H9 (cell line): ENCODE results near the gene AKT3. TPM values are rescaled to one million over a fixed set of nuclear protein-coding genes. Genes with fewer than 3 reads are reported as not detected.

Source experiments
- DNase-seq: peaks from one replicate; pipeline ENCODE4 v3.0.0-alpha.2; 2017
- H2AFZ ChIP-seq: one replicate; pipeline ENCODE4 v1.6.1; 2013; ENCODE audit warnings: mild to moderate bottlenecking, low read length, control low read depth, moderate library complexity
- H2AK5ac ChIP-seq: 2 replicates; pipeline ENCODE4 v1.6.1; 2013; ENCODE audit warnings: low read length, control low read depth, mixed read lengths; ENCODE audit not compliant: insufficient read length
- H2BK120ac ChIP-seq: one replicate; pipeline ENCODE4 v1.6.1; 2013; ENCODE audit warnings: low read depth, mild to moderate bottlenecking, low read length, control low read depth, inconsistent platforms; ENCODE audit not compliant: poor library complexity, severe bottlenecking
- H2BK12ac ChIP-seq: 2 replicates; pipeline ENCODE4 v1.6.1; 2013; ENCODE audit warnings: low read length, control low read depth, mixed read lengths, low read depth; ENCODE audit not compliant: insufficient read length
- H2BK15ac ChIP-seq: 2 replicates; pipeline ENCODE4 v1.6.1; 2013; ENCODE audit warnings: low read depth, low read length, control low read depth
- H2BK20ac ChIP-seq: one replicate; pipeline ENCODE4 v1.6.1; 2013; ENCODE audit warnings: low read depth, mild to moderate bottlenecking, low read length, control low read depth, inconsistent platforms; ENCODE audit not compliant: poor library complexity, severe bottlenecking
- H2BK5ac ChIP-seq: 2 replicates; pipeline ENCODE4 v1.6.1; 2013; ENCODE audit warnings: low read length, control low read depth, mixed read lengths; ENCODE audit not compliant: insufficient read length
- H3K14ac ChIP-seq: 2 replicates; pipeline ENCODE4 v1.6.1; 2013; ENCODE audit warnings: low read length, control low read depth; ENCODE audit not compliant: insufficient read depth
- H3K18ac ChIP-seq: 2 replicates; pipeline ENCODE4 v1.6.1; 2013; ENCODE audit warnings: low read depth, mild to moderate bottlenecking, mixed read lengths, low read length, control low read depth; ENCODE audit not compliant: insufficient read length
- H3K23ac ChIP-seq: 2 replicates; pipeline ENCODE4 v1.6.1; 2013; ENCODE audit warnings: low read length, control low read depth, mixed read lengths, low read depth; ENCODE audit not compliant: insufficient read length
- H3K23me2 ChIP-seq: 2 replicates; pipeline ENCODE4 v1.6.1; 2013; ENCODE audit warnings: low read depth, mild to moderate bottlenecking, mixed read lengths, low read length, control low read depth; ENCODE audit not compliant: insufficient read length, poor library complexity, severe bottlenecking
- H3K27ac ChIP-seq: 2 replicates; pipeline ENCODE4 v1.5.1; 2013; ENCODE audit warnings: low read length, control low read depth, mixed read lengths, low read depth; ENCODE audit not compliant: insufficient read length
- H3K27me3 ChIP-seq: 2 replicates; pipeline ENCODE4 v1.6.1; 2013; ENCODE audit warnings: low read length, control low read depth, inconsistent platforms; ENCODE audit not compliant: insufficient read depth
- H3K4ac ChIP-seq: 2 replicates; pipeline ENCODE4 v1.6.1; 2013; ENCODE audit warnings: low read depth, mild to moderate bottlenecking, control low read depth, inconsistent platforms, low read length, moderate library complexity
- H3K4me1 ChIP-seq: 2 replicates; pipeline ENCODE4 v1.6.1; 2013; ENCODE audit warnings: low read length, control low read depth, inconsistent platforms; ENCODE audit not compliant: insufficient read depth
- H3K4me2 ChIP-seq: 2 replicates; pipeline ENCODE4 v1.6.1; 2013; ENCODE audit warnings: low read length, control low read depth, mixed read lengths; ENCODE audit not compliant: insufficient read length, insufficient read depth
- H3K56ac ChIP-seq: 2 replicates; pipeline ENCODE4 v1.6.1; 2013; ENCODE audit warnings: low read depth, mild to moderate bottlenecking, mixed read lengths, low read length, control low read depth; ENCODE audit not compliant: insufficient read length
- H3K79me1 ChIP-seq: 2 replicates; pipeline ENCODE4 v1.6.1; 2013; ENCODE audit warnings: low read depth, mild to moderate bottlenecking, moderate library complexity, low read length, control low read depth, inconsistent platforms; ENCODE audit not compliant: insufficient read depth, poor library complexity, severe bottlenecking
- H3K79me2 ChIP-seq: 2 replicates; pipeline ENCODE4 v1.6.1; 2013; ENCODE audit warnings: low read length, control low read depth, inconsistent platforms; ENCODE audit not compliant: insufficient read depth
- H3K9ac ChIP-seq: 2 replicates; pipeline ENCODE4 v1.6.1; 2013; ENCODE audit warnings: low read length, control low read depth, mixed read lengths; ENCODE audit not compliant: insufficient read length; ENCODE audit errors: extremely low read depth
- H3K9me3 ChIP-seq: one replicate; pipeline ENCODE4 v1.6.1; 2013; ENCODE audit warnings: low read depth, low read length, inconsistent platforms; ENCODE audit not compliant: control insufficient read depth
- H3T11ph ChIP-seq: one replicate; pipeline ENCODE4 v1.6.1; 2013; ENCODE audit warnings: mild to moderate bottlenecking, low read length, control low read depth, inconsistent platforms
- H4K20me1 ChIP-seq: one replicate; pipeline ENCODE4 v1.6.1; 2013; ENCODE audit not compliant: control insufficient read depth, insufficient read length, insufficient read depth
- H4K5ac ChIP-seq: 2 replicates; pipeline ENCODE4 v1.6.1; 2013; ENCODE audit warnings: low read depth, mild to moderate bottlenecking, mixed read lengths, low read length, control low read depth; ENCODE audit not compliant: insufficient read length
- H4K8ac ChIP-seq: replicated peaks from 2 replicates; pipeline ENCODE4 v1.6.1; 2013; ENCODE audit warnings: low read length, control low read depth, mixed read lengths, low read depth; ENCODE audit not compliant: insufficient read length
- H4K91ac ChIP-seq: 2 replicates; pipeline ENCODE4 v1.6.1; 2013; ENCODE audit warnings: low read depth, mild to moderate bottlenecking, moderate library complexity, mixed read lengths, low read length, control low read depth; ENCODE audit not compliant: insufficient read length
- H3K27ac Mint-ChIP-seq, 3 experiments: 2 replicates in 2 of 3; 3 replicates in 1 of 3; pipeline ENCODE4 v1.8.0; 2020 to 2021; ENCODE audit warnings: mixed read lengths in 3 of 3, mild to moderate bottlenecking in 1 of 3, moderate library complexity in 1 of 3
- H3K27me3 Mint-ChIP-seq: 2 replicates; pipeline ENCODE4 v1.8.0; 2021; ENCODE audit warnings: low read depth, mild to moderate bottlenecking, moderate library complexity, mixed read lengths
- H3K36me3 Mint-ChIP-seq, 3 experiments: 2 replicates in 2 of 3; 3 replicates in 1 of 3; pipeline ENCODE4 v1.8.0; 2020 to 2021; ENCODE audit warnings: low read depth in 3 of 3, mixed read lengths in 3 of 3; ENCODE audit not compliant: insufficient read depth in 1 of 3
- H3K4me1 Mint-ChIP-seq, 2 experiments: 2 replicates each; pipeline ENCODE4 v1.8.0; 2020; ENCODE audit warnings: mixed read lengths in 2 of 2
- H3K4me3 Mint-ChIP-seq, 2 experiments: 2 replicates in 1 of 2; 3 replicates in 1 of 2; pipeline ENCODE4 v1.8.0; 2020 to 2021; ENCODE audit warnings: mild to moderate bottlenecking in 2 of 2, mixed read lengths in 2 of 2, moderate library complexity in 1 of 2
- H3K9me3 Mint-ChIP-seq, 2 experiments: 2 replicates in 1 of 2; 3 replicates in 1 of 2; pipeline ENCODE4 v1.8.0; 2020; ENCODE audit warnings: mild to moderate bottlenecking in 2 of 2, mixed read lengths in 2 of 2, moderate library complexity in 1 of 2
- CTCF ChIP-seq: fragments of 200-600 bp; sonication (generic); conservative IDR thresholded peaks from 3 replicates; pipeline ENCODE4 v1.8.0; 2021; ENCODE audit warnings: antibody characterized with exemption, mild to moderate bottlenecking
- WGBS: extraction: QIAGEN DNeasy Blood & Tissue Kit; methylation state at CpG from one replicate; pipeline ENCODE4 v1.1.7; 2013; ENCODE audit warnings: missing lambda C conversion rate, low lambda C conversion rate, mixed read lengths; ENCODE audit not compliant: insufficient read length; ENCODE audit errors: extremely low coverage; 5-methylcytosine and 5-hydroxymethylcytosine counted together
- total RNA-seq: library from RNA; stranded (reverse); gene quantifications from 2 replicates; pipeline ENCODE4 v1.2.1, GENCODE V29; 2021

The AKT3 gene
- total RNA-seq, 1 experiment from 2014 or later = 27.8 TPM

- no peaks in the 10 kb centered on the region for H3K79me2 ChIP-seq
- DNase-seq = no peak
- Mint-ChIP-seq H3K4me1 (peaks cover 7 to 8% of the 10 kb centered on the region in 2 experiments), H3K27ac (no peak overlapping the region), H3K9me3 (peaks cover 5 to 7% of the 10 kb centered on the region in 2 experiments), H3K4me3 (no peak overlapping the region), H3K27me3 (no peaks in the 10 kb centered on the region), H3K36me3 (peaks cover 11 to 15% (median 12%) of the 10 kb centered on the region in 3 experiments)
- H3K79me1 ChIP-seq = no peaks in the 10 kb centered on the region
- no peak overlapping the region for H2AFZ ChIP-seq
- H4K20me1 ChIP-seq = no peaks in the 10 kb centered on the region
- H2BK120ac ChIP-seq = no peak overlapping the region
- no peak overlapping the region for H3K27ac ChIP-seq
- no peak overlapping the region for H3T11ph ChIP-seq
- H3K14ac ChIP-seq = no peak overlapping the region
- no peak overlapping the region for H3K9ac ChIP-seq
- no peaks in the 10 kb centered on the region for H3K4me1 ChIP-seq
- H4K5ac ChIP-seq = no peak overlapping the region
- H4K91ac ChIP-seq = no peak overlapping the region
- no peak overlapping the region for H3K4ac ChIP-seq
- no peak overlapping the region for H2AK5ac ChIP-seq
- no peak overlapping the region for H2BK20ac ChIP-seq
- H2BK12ac ChIP-seq = no peak overlapping the region
- no peaks in the 10 kb centered on the region for H3K27me3 ChIP-seq
- H3K18ac ChIP-seq = no peak overlapping the region
- H3K23ac ChIP-seq = no peak overlapping the region
- no peaks in the 10 kb centered on the region for H3K9me3 ChIP-seq
- no peak for TF ChIP-seq CTCF
- H3K23me2 ChIP-seq = no peaks in the 10 kb centered on the region
- no CpG with 5 or more reads among the region's 2 CpGs for WGBS
- no peak overlapping the region for H2BK5ac ChIP-seq
- no peak overlapping the region for H4K8ac ChIP-seq
- H3K4me2 ChIP-seq = no peak overlapping the region
- H2BK15ac ChIP-seq = no peak overlapping the region
- no peak overlapping the region for H3K56ac ChIP-seq
These were observed 288.3 kb downstream of the AKT3 start for GRCh38 chr1:243561588-243562319.
